CD8-positive, alpha-beta memory T cell (primary cell): Measurements from ENCODE around the gene CH25H. TPM values are rescaled to one million over a fixed set of nuclear protein-coding genes. Genes with fewer than 3 reads are reported as not detected.

Experiments used
- CTCF ChIA-PET: fragments of 350-600 bp; sonication (Branson Sonifier 250); formaldehyde crosslinking; loops from one replicate; lab custom pipeline; 2021; ENCODE audit warnings: antibody characterized with exemption; lab: Charles Lee
- POLR2A ChIA-PET: fragments of 350-600 bp; sonication (Branson Sonifier 250); formaldehyde crosslinking; loops from one replicate; lab custom pipeline; 2021; ENCODE audit warnings: antibody characterized with exemption; lab: Charles Lee
- DNase-seq, 5 donors: peaks; one replicate each; pipeline versions ENCODE4 v3.0.0 to v3.0.0-alpha.2; 2020 to 2022; ENCODE audit warnings: mixed read lengths in 1 of 5
- H3K27ac ChIP-seq: one replicate; pipeline ENCODE4 v1.7.0; 2013; ENCODE audit warnings: low read depth, mild to moderate bottlenecking, low read length, moderate library complexity
- H3K27me3 ChIP-seq: 2 replicates; pipeline ENCODE4 v1.7.0; 2013; ENCODE audit warnings: low read length, mild to moderate bottlenecking; ENCODE audit not compliant: insufficient read depth, poor library complexity, severe bottlenecking
- H3K36me3 ChIP-seq: 2 replicates; pipeline ENCODE4 v1.7.0; 2013; ENCODE audit warnings: mild to moderate bottlenecking, low read length, moderate library complexity; ENCODE audit not compliant: insufficient read depth
- H3K4me1 ChIP-seq: 2 replicates; pipeline ENCODE4 v1.7.0; 2013; ENCODE audit warnings: mild to moderate bottlenecking, low read length, moderate library complexity; ENCODE audit not compliant: insufficient read depth
- H3K4me3 ChIP-seq: 2 replicates; pipeline ENCODE4 v1.7.0; 2013; ENCODE audit warnings: mild to moderate bottlenecking, low read length
- H3K9me3 ChIP-seq: 2 replicates; pipeline ENCODE4 v1.7.0; 2013; ENCODE audit warnings: mild to moderate bottlenecking, low read length
- H3K27ac Mint-ChIP-seq, 8 donors: one replicate each; pipeline ENCODE4 v1.8.0; 2020 to 2021; ENCODE audit warnings: mixed read lengths in 8 of 8, mild to moderate bottlenecking in 6 of 8, inconsistent platforms in 3 of 8, moderate library complexity in 3 of 8
- H3K27me3 Mint-ChIP-seq, 2 donors: one replicate each; pipeline ENCODE4 v1.8.0; 2020 to 2021; ENCODE audit warnings: mixed read lengths in 2 of 2, mild to moderate bottlenecking in 1 of 2, moderate library complexity in 1 of 2
- H3K36me3 Mint-ChIP-seq, 3 donors: one replicate each; pipeline ENCODE4 v1.8.0; 2020 to 2021; ENCODE audit warnings: mixed read lengths in 3 of 3, inconsistent platforms in 1 of 3, mild to moderate bottlenecking in 1 of 3
- H3K4me1 Mint-ChIP-seq, 3 donors: one replicate each; pipeline ENCODE4 v1.8.0; 2020 to 2021; ENCODE audit warnings: mixed read lengths in 3 of 3, inconsistent platforms in 1 of 3, mild to moderate bottlenecking in 1 of 3
- H3K4me3 Mint-ChIP-seq, 7 donors: one replicate each; pipeline ENCODE4 v1.8.0; 2020 to 2021; ENCODE audit warnings: mixed read lengths in 7 of 7, mild to moderate bottlenecking in 6 of 7, moderate library complexity in 4 of 7, inconsistent platforms in 2 of 7
- H3K9me3 Mint-ChIP-seq, 5 donors: one replicate each; pipeline ENCODE4 v1.8.0; 2020 to 2022; ENCODE audit warnings: mixed read lengths in 5 of 5, mild to moderate bottlenecking in 3 of 5, moderate library complexity in 2 of 5, inconsistent platforms in 1 of 5
- polyA plus RNA-seq: library from polyadenylated mRNA; unstranded; fragments of 300-500 nt; fragmentation: Illumina TruSeq; gene quantifications from one replicate; pipeline ENCODE4 v1.2.3, GENCODE V29; 2021
- total RNA-seq, 2 experiments: library from RNA; stranded (reverse); gene quantifications; one replicate each; pipeline ENCODE4 v1.2.3, GENCODE V29; 2021

The CH25H gene
- total and polyA plus RNA-seq, 3 experiments from 2014 or later, result 0.24 TPM; not detected in 2

DNA sequence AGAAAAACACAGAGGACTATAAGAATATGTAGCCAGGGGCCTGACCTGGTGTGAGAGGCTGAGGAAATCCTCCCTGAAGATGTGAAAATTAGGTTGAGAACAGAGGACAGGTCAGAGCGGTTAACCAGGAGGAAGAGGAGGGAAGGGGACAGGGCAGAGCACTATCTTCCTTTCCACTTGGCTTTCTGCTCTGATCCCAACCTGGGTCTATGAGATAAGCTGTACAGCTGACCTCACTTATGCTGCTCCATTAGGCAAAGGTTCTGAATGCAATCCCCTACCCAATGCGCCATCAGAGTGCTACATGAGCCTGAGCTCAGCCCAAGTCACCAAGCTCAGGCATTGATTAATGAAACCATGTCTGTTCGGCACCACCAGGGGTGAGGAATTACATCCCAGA is 33.9 kb upstream of the CH25H start:
- Histone ChIP-seq H3K27ac (no peak overlapping the region), H3K27me3 (no peaks in the 10 kb centered on the region), H3K4me1 (no peaks in the 10 kb centered on the region), H3K36me3 (peaks cover 12% of the 10 kb centered on the region), H3K9me3 (no peaks in the 10 kb centered on the region), H3K4me3 (no peak overlapping the region)
- peaks cover 3 to 63% (median 20%) of the 10 kb centered on the region in 3 donors for H3K36me3 Mint-ChIP-seq
- no peak overlapping the region for H3K4me3 Mint-ChIP-seq
- H3K27me3 Mint-ChIP-seq, result no peaks in the 10 kb centered on the region
- ChIA-PET CTCF (no interaction called here), POLR2A (no interaction called here)
- H3K4me1 Mint-ChIP-seq, result peaks cover 3 to 11% (median 6%) of the 10 kb centered on the region in 3 donors
- DNase-seq, result no peak
- H3K27ac Mint-ChIP-seq, result peak overlapping the region in 1 of 8 donors; percentile 36
- H3K9me3 Mint-ChIP-seq, result no peaks in the 10 kb centered on the region

- Mint-ChIP-seq H3K4me1 (peaks cover 3 to 11% (median 6%) of the 10 kb centered on the region in 3 donors), H3K27ac (no peak overlapping the region), H3K27me3 (no peaks in the 10 kb centered on the region), H3K36me3 (peaks cover 3 to 61% (median 15%) of the 10 kb centered on the region in 3 donors), H3K4me3 (no peak overlapping the region), H3K9me3 (no peaks in the 10 kb centered on the region)
- CTCF ChIA-PET, result no interaction called here
- DNase-seq, result no peak
- H3K4me1 ChIP-seq, result no peaks in the 10 kb centered on the region
- no peak overlapping the region for H3K27ac ChIP-seq
- POLR2A ChIA-PET, result no interaction called here
- H3K4me3 ChIP-seq, result no peak overlapping the region
- H3K36me3 ChIP-seq, result peaks cover 12% of the 10 kb centered on the region
- H3K9me3 ChIP-seq, result no peaks in the 10 kb centered on the region
- H3K27me3 ChIP-seq, result no peaks in the 10 kb centered on the region
These were observed 33.4 kb upstream of the CH25H start for GRCh38 chr10:89240519-89240918.

DNA sequence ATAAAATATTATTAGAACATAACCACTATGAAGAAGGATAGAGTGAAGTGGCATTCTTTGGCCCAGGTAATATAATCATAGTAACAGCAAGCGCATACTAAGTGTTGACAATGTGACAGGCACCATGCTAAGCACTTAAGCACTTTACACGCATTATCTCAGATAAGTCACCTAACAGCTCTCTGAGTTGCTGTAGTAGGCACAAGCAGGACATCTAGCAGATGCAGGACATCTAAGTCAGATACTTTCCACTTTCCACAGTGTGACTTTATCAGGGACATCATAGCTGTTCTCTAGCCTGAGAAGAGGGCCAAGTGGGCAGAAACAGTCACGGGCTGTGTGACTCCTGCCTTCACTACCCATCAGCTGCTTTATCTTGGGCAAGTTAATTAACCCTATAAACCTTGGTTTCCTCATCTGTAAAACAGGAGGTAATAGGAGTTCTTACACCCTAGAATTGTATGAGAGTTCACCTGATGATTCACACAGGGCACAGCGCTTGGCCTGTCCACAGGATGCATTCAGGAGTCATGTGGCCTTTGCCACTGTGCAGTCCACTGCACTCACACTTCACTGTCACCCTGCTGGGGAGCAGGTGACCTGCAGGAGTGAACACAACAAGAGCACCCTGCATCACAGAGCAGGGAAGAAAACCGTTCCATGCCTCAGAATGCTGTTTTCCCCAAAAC is 32.0 kb upstream of the CH25H start:
- Histone ChIP-seq H3K9me3 (no peaks in the 10 kb centered on the region), H3K4me3 (no peak overlapping the region), H3K27me3 (no peaks in the 10 kb centered on the region), H3K36me3 (peaks cover 12% of the 10 kb centered on the region), H3K27ac (no peak overlapping the region), H3K4me1 (no peaks in the 10 kb centered on the region)
- CTCF ChIA-PET, result no interaction called here
- no peak overlapping the region for H3K4me3 Mint-ChIP-seq
- no peaks in the 10 kb centered on the region for H3K27me3 Mint-ChIP-seq
- peak overlapping the region in 2 of 8 donors; percentile 29 to 67 for H3K27ac Mint-ChIP-seq
- no peak for DNase-seq
- POLR2A ChIA-PET, result no interaction called here
- H3K36me3 Mint-ChIP-seq, result peaks cover 7 to 68% (median 16%) of the 10 kb centered on the region in 3 donors
- H3K4me1 Mint-ChIP-seq, result peaks cover 3 to 11% (median 6%) of the 10 kb centered on the region in 3 donors
- no peaks in the 10 kb centered on the region for H3K9me3 Mint-ChIP-seq

DNA sequence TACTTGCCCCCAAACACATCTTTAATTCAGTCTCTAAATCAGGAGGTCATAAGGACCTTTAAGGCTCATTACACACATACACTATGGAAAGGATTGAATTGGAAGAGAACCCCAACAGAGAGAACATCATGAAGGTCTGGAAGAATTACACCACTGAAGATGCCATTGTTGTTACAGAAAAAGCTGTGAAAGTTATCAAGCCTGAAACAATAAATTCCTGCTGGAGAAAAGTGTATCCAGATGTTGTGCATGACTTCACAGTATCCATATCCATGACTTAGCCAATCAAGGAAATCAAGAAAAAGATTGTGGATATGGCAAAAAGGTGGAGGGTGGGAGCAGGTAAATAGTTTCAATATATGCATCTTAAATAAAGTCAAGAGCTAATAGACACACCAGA is 30.7 kb upstream of the CH25H start:
- Histone ChIP-seq H3K9me3 (no peaks in the 10 kb centered on the region), H3K27ac (no peak overlapping the region), H3K27me3 (no peaks in the 10 kb centered on the region), H3K4me1 (no peaks in the 10 kb centered on the region), H3K4me3 (no peak overlapping the region), H3K36me3 (peaks cover 12% of the 10 kb centered on the region)
- Mint-ChIP-seq H3K36me3 (peaks cover 10 to 71% (median 19%) of the 10 kb centered on the region in 3 donors), H3K27me3 (no peaks in the 10 kb centered on the region), H3K4me1 (peaks cover 1 to 8% (median 3%) of the 10 kb centered on the region in 3 donors), H3K27ac (no peak overlapping the region), H3K9me3 (no peaks in the 10 kb centered on the region), H3K4me3 (no peak overlapping the region)
- POLR2A ChIA-PET, result no interaction called here
- CTCF ChIA-PET, result no interaction called here
- DNase-seq, result no peak

DNA sequence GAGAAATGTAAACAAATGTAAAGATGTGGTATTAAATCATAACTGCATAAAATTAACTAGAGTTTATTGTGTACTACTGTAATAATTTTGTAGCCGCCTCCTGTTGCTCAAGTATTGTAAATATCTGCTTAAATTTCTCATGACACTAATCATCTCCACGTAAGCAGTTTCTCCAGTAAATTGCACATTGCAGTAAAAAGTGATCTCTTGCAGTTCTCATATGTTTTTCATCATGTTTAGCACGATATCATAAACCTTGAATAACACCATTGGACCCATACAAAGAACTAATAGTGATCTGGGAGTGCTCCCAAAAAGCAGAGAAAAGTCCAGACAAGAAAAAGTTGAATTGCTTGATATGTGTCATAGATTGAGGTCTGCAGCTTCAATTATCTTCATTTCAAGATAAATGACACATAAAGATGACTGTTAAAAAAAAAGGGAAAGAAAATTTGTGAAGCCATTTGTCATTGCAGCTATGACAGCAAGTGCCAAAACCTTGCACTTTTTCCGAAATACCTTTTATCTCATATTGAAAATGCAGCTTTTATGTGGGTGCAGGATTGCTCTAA is 29.2 kb upstream of the CH25H start:
- H3K36me3 ChIP-seq, result peaks cover 12% of the 10 kb centered on the region

DNA sequence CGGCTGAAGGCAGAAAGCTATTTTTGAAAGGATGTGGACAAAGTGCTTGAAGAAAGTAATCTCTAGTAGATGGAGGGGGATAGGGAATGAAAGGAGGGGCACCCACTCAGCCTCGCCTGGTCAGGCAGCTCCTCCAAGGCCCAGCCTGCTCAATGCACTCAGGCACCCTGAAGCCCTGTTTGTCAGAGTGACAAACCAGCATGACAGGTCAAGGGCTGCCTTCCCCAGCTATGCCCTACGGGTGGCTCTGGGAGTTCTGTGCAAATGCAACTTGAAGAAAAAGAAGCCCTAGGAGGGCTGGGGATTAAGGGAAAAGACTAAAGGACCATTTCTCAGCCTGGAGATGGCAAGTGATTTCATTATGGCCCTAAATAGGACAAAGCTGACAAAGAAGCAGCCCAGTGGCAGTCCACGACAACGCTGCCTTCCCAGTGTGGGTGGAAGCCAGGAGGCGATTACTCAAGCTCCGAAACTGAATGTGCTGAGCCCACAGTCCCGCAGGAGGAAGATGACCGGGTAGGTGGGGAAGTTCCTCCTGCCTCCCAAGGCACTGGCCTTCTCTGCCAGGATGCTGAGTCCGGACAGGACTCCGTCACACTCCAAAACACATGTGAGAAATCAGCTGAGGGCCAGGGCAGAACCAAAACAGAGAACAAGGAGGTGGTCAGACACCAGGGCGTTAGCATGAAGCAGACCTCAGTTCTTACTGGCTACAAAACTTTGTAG is 28.1 kb upstream of the CH25H start:
- Histone ChIP-seq H3K4me1 (no peaks in the 10 kb centered on the region), H3K4me3 (no peak overlapping the region), H3K27ac (no peak overlapping the region), H3K36me3 (peaks cover 12% of the 10 kb centered on the region), H3K9me3 (no peaks in the 10 kb centered on the region), H3K27me3 (no peaks in the 10 kb centered on the region)
- ChIA-PET CTCF (no interaction called here), POLR2A (no interaction called here)
- H3K36me3 Mint-ChIP-seq, result peaks cover 10 to 72% (median 21%) of the 10 kb centered on the region in 3 donors
- H3K9me3 Mint-ChIP-seq, result no peaks in the 10 kb centered on the region
- H3K4me3 Mint-ChIP-seq, result no peak overlapping the region
- DNase-seq, result no peak
- H3K4me1 Mint-ChIP-seq, result peaks cover 0 to 3% (median 3%) of the 10 kb centered on the region in 3 donors
- no peak overlapping the region for H3K27ac Mint-ChIP-seq
- H3K27me3 Mint-ChIP-seq, result no peaks in the 10 kb centered on the region

More for the DNA sequence above, 29.2 kb upstream of the CH25H start:
- no peak for DNase-seq
- H3K9me3 Mint-ChIP-seq, result no peaks in the 10 kb centered on the region
- Histone ChIP-seq H3K4me1 (no peaks in the 10 kb centered on the region), H3K27ac (no peak overlapping the region), H3K9me3 (no peaks in the 10 kb centered on the region), H3K27me3 (no peaks in the 10 kb centered on the region), H3K4me3 (no peak overlapping the region)
- H3K4me1 Mint-ChIP-seq, result peaks cover 0 to 3% (median 3%) of the 10 kb centered on the region in 3 donors
- no peak overlapping the region for H3K27ac Mint-ChIP-seq
- no peaks in the 10 kb centered on the region for H3K27me3 Mint-ChIP-seq
- H3K4me3 Mint-ChIP-seq, result no peak overlapping the region
- CTCF ChIA-PET, result no interaction called here
- peaks cover 10 to 72% (median 23%) of the 10 kb centered on the region in 3 donors for H3K36me3 Mint-ChIP-seq
- POLR2A ChIA-PET, result no interaction called here

GRCh38 chr10:89233033-89233432 is 25.9 kb upstream of the CH25H start:
- H3K27ac Mint-ChIP-seq, result no peak overlapping the region
- ChIA-PET CTCF (interaction anchor here (1.1 to 1.4 kb wide), 3 partner anchors 9 to 26 kb away, joined by 3 to 4 read pairs (median 3); partner anchors contain the start of gene CH25H), POLR2A (no interaction called here)

GRCh38 chr10:89228962-89229361 is 21.8 kb upstream of the CH25H start:
- Mint-ChIP-seq H3K4me1 (peaks cover 0 to 10% (median 1%) of the 10 kb centered on the region in 3 donors), H3K36me3 (peaks cover 8 to 66% (median 23%) of the 10 kb centered on the region in 3 donors), H3K27ac (no peak overlapping the region), H3K27me3 (no peaks in the 10 kb centered on the region), H3K9me3 (no peaks in the 10 kb centered on the region), H3K4me3 (no peak overlapping the region)
- ChIA-PET CTCF (no interaction called here), POLR2A (no interaction called here)
- H3K9me3 ChIP-seq, result no peaks in the 10 kb centered on the region
- H3K4me3 ChIP-seq, result no peak overlapping the region
- H3K27me3 ChIP-seq, result no peaks in the 10 kb centered on the region
- H3K27ac ChIP-seq, result no peak overlapping the region
- no peak for DNase-seq
- H3K4me1 ChIP-seq, result no peaks in the 10 kb centered on the region
- H3K36me3 ChIP-seq, result no peaks in the 10 kb centered on the region

More at GRCh38 chr10:89233033-89233432, 25.9 kb upstream of the CH25H start:
- Mint-ChIP-seq H3K4me3 (no peak overlapping the region), H3K36me3 (peaks cover 10 to 67% (median 26%) of the 10 kb centered on the region in 3 donors), H3K9me3 (no peaks in the 10 kb centered on the region), H3K27me3 (no peaks in the 10 kb centered on the region), H3K4me1 (peaks cover 0 to 3% (median 0%) of the 10 kb centered on the region in 3 donors)
- Histone ChIP-seq H3K27ac (no peak overlapping the region), H3K4me1 (no peaks in the 10 kb centered on the region), H3K36me3 (no peaks in the 10 kb centered on the region), H3K4me3 (no peak overlapping the region), H3K9me3 (no peaks in the 10 kb centered on the region), H3K27me3 (no peaks in the 10 kb centered on the region)
- DNase-seq, result no peak
